ENCODE data around the gene RPS10. TPM values are rescaled to one million over a fixed set of nuclear protein-coding genes. Genes with fewer than 3 reads are reported as not detected.
A peak's percentile ranks its signal among the peaks of the same experiment; 100 is the strongest.

RPS10 gene
- polyA plus RNA-seq, 3 donors = 645 to 2,603 (median 1,054) TPM

DNA sequence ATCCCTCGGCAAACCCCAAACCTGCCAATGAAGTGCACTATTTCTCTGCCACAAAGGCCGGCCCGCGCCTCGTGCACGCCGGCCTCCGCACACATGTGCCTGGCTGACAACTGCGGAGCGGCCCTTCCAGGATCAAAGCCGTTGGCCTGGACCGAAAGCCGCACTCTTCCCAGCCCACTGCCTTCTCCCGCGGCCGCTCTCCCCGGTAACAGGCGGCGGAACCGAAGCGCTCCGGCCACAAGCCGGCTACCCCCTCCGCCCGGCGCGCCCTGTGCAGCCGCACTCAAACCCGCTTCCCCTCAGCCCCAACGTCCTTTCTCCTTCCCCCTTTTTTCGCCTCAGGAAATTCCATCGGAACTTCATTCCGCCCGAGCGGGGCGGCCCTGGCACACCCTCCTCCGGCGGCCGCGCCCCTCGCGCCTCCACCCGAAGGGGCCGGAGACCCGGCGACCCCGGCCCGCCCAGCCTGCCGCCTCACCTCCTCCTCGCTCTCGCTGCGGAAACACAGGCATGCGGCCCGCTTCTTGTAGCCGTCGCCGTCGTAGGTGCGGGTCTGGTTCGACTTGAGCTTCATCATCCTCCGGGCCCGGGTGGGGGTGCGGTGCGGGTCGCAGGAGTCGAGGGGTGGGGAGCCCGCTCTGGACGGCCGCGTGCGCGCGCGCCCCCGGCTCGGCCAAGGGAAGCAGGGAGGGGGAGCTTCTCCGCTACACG, 33.9 kb downstream of the RPS10 start:
- Histone ChIP-seq H3K27ac (ENCODE audit: low read depth in 1 of 2, low read length in 2 of 2) (peak overlapping the region; percentile 84 to 95), H3K4me1 (ENCODE audit: control insufficient read depth in 1 of 2, insufficient read depth in 2 of 2, low read length in 2 of 2) (peaks cover 30 to 42% of the 10 kb centered on the region in 2 donors)
- H3K4me3 Mint-ChIP-seq = no peak overlapping the region

DNA sequence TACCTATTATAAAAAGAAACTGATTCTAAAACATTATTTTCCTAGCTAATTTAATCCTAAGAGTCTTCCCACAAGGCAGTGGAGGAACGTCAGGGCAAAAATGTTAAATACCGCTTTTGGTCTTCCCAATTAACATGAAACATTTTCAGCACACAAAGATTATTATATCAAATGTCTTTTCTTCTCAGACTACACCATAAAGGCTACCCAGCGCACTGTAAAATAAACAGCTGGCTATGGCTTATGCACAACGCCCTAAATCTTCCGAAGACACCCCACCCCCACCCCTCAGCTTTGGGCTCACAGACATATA, 34.4 kb downstream of the RPS10 start:
- no peak for DNase-seq
- WGBS (ENCODE audit: insufficient coverage) = 0% methylated on average over 5 of the region's 5 CpGs
- Histone ChIP-seq H3K9me3 (replicated peaks in 1 of 2; ENCODE audit: control insufficient read depth in 1 of 2, insufficient read depth in 1 of 2, low read length in 2 of 2) (peaks cover 3 to 8% of the 10 kb centered on the region in 2 donors), H3K36me3 (replicated peaks in 1 of 2; ENCODE audit: control insufficient read depth in 1 of 2, insufficient read depth in 2 of 2, low read length in 2 of 2) (no peaks in the 10 kb centered on the region), H3K4me1 (ENCODE audit: control insufficient read depth in 1 of 2, insufficient read depth in 2 of 2, low read length in 2 of 2) (peaks cover 30 to 42% of the 10 kb centered on the region in 2 donors), H3K27me3 (ENCODE audit: control insufficient read depth in 2 of 2, insufficient read depth in 2 of 2, low read length in 2 of 2) (no peaks in the 10 kb centered on the region), H3K4me2 (replicated peaks; ENCODE audit: extremely low read depth, low read length, poor library complexity, severe bottlenecking) (peak overlapping the region; percentile 79), H3K9ac (ENCODE audit: insufficient read depth, low read length, poor library complexity, severe bottlenecking) (peak overlapping the region; percentile 96), H3K79me2 (ENCODE audit: insufficient read depth, low read length) (peaks cover 67% of the 10 kb centered on the region), H3K4me3 (replicated peaks in 1 of 3; ENCODE audit: low read depth in 2 of 3, low read length in 3 of 3) (peak overlapping the region; percentile 77 to 93 (median 87)), H4K20me1 (ENCODE audit: insufficient read depth, low read length) (peaks cover 49% of the 10 kb centered on the region), H3K27ac (ENCODE audit: low read depth in 1 of 2, low read length in 2 of 2) (peak overlapping the region; percentile 84 to 95), H2AFZ (ENCODE audit: insufficient read depth, low read depth, low read length, poor library complexity, severe bottlenecking) (peak overlapping the region; percentile 94)
- Mint-ChIP-seq H3K36me3 (peaks cover 1 to 3% of the 10 kb centered on the region in 2 donors), H3K4me3 (no peak overlapping the region), H3K27ac (no peak overlapping the region), H3K27me3 (ENCODE audit: low read depth in 3 of 3) (peaks cover 0 to 4% (median 0%) of the 10 kb centered on the region in 3 donors), H3K9me3 (peaks cover 2 to 13% (median 11%) of the 10 kb centered on the region in 7 donors), H3K4me1 (peaks cover 28% of the 10 kb centered on the region)
- TF ChIP-seq, protein P1, sequence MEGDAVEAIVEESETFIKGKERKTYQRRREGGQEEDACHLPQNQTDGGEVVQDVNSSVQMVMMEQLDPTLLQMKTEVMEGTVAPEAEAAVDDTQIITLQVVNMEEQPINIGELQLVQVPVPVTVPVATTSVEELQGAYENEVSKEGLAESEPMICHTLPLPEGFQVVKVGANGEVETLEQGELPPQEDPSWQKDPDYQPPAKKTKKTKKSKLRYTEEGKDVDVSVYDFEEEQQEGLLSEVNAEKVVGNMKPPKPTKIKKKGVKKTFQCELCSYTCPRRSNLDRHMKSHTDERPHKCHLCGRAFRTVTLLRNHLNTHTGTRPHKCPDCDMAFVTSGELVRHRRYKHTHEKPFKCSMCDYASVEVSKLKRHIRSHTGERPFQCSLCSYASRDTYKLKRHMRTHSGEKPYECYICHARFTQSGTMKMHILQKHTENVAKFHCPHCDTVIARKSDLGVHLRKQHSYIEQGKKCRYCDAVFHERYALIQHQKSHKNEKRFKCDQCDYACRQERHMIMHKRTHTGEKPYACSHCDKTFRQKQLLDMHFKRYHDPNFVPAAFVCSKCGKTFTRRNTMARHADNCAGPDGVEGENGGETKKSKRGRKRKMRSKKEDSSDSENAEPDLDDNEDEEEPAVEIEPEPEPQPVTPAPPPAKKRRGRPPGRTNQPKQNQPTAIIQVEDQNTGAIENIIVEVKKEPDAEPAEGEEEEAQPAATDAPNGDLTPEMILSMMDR (IDR thresholded peaks at IDR 0.05) = no peak
- intact Hi-C loops (cut with micrococcal nuclease) = loop anchor here in 1 of 2 donors (2.0 to 5.0 kb wide), 2 partner anchors 15 to 59 kb away; no protein-coding TSS in a partner anchor

More for the DNA sequence above, 33.9 kb downstream of the RPS10 start:
- TF ChIP-seq, protein P1 (IDR thresholded peaks at IDR 0.05) = no peak
- intact Hi-C loops (cut with micrococcal nuclease) = loop anchor here in 1 of 2 donors (2.0 to 5.0 kb wide), 2 partner anchors 15 to 60 kb away; no protein-coding TSS in a partner anchor
- Mint-ChIP-seq H3K27ac (no peak overlapping the region), H3K36me3 (peaks cover 1 to 3% of the 10 kb centered on the region in 2 donors), H3K27me3 (ENCODE audit: low read depth in 3 of 3) (peaks cover 0 to 4% (median 0%) of the 10 kb centered on the region in 3 donors), H3K9me3 (peaks cover 4 to 16% (median 13%) of the 10 kb centered on the region in 7 donors), H3K4me1 (peaks cover 25% of the 10 kb centered on the region)
- Histone ChIP-seq H3K27me3 (ENCODE audit: control insufficient read depth in 2 of 2, insufficient read depth in 2 of 2, low read length in 2 of 2) (no peaks in the 10 kb centered on the region), H4K20me1 (ENCODE audit: insufficient read depth, low read length) (peaks cover 44% of the 10 kb centered on the region), H3K9me3 (replicated peaks in 1 of 2; ENCODE audit: control insufficient read depth in 1 of 2, insufficient read depth in 1 of 2, low read length in 2 of 2) (peaks cover 7 to 11% of the 10 kb centered on the region in 2 donors), H3K9ac (ENCODE audit: insufficient read depth, low read length, poor library complexity, severe bottlenecking) (peak overlapping the region; percentile 96), H3K79me2 (ENCODE audit: insufficient read depth, low read length) (peaks cover 62% of the 10 kb centered on the region), H2AFZ (ENCODE audit: insufficient read depth, low read depth, low read length, poor library complexity, severe bottlenecking) (peak overlapping the region; percentile 94), H3K4me3 (replicated peaks in 1 of 3; ENCODE audit: low read depth in 2 of 3, low read length in 3 of 3) (peak overlapping the region; percentile 77 to 93 (median 87)), H3K4me2 (replicated peaks; ENCODE audit: extremely low read depth, low read length, poor library complexity, severe bottlenecking) (peak overlapping the region; percentile 79), H3K36me3 (replicated peaks in 1 of 2; ENCODE audit: control insufficient read depth in 1 of 2, insufficient read depth in 2 of 2, low read length in 2 of 2) (no peaks in the 10 kb centered on the region)
- WGBS (ENCODE audit: insufficient coverage) = under 1% methylated on average over 78 of the region's 78 CpGs
- peak; percentile 37 to 67 (median 46) for DNase-seq

Data from CD14-positive monocyte (primary cell).